Fibroblast of mammary gland (primary cell): ENCODE data around the gene SERPINA7.

ENCODE experiments used
- DNase-seq: peaks from one replicate; pipeline ENCODE4 v3.0.0-alpha.2; 2010; ENCODE audit warnings: low read depth
- H3K4me3 ChIP-seq: 2 replicates; pipeline ENCODE4 v1.5.1; 2011; ENCODE audit warnings: low read depth, mild to moderate bottlenecking, low read length, moderate library complexity; ENCODE audit not compliant: control insufficient read depth
- CTCF ChIP-seq: conservative IDR thresholded peaks from 2 replicates; pipeline ENCODE4 v1.5.1; 2011; ENCODE audit warnings: low read depth, low read length, inconsistent platforms; ENCODE audit not compliant: control insufficient read depth, insufficient read depth

Gene SERPINA7

GRCh38 chrX:106036716-106037115, 1.8 kb downstream of the SERPINA7 start:
- DNase-seq: no peak
- H3K4me3 ChIP-seq: no peak overlapping the region
- TF ChIP-seq CTCF: no peak

- H3K4me3 ChIP-seq: no peak overlapping the region
- DNase-seq: no peak
- TF ChIP-seq CTCF: peak; percentile 28
Observed at GRCh38 chrX:106035064-106035463, 3.5 kb downstream of the SERPINA7 start.

GRCh38 chrX:106023947-106024346, 14.6 kb downstream of the SERPINA7 start:
- no peak for TF ChIP-seq CTCF
- H3K4me3 ChIP-seq: no peak overlapping the region
- DNase-seq: no peak

- no peak for TF ChIP-seq CTCF
- DNase-seq: no peak
- H3K4me3 ChIP-seq: no peak overlapping the region
Observed at GRCh38 chrX:106022238-106022637, 16.3 kb downstream of the SERPINA7 start.

GRCh38 chrX:106014119-106014775, 24.3 kb downstream of the SERPINA7 start:
- TF ChIP-seq CTCF: no peak
- DNase-seq: no peak
- no peak overlapping the region for H3K4me3 ChIP-seq

GRCh38 chrX:106009145-106009544, 29.4 kb downstream of the SERPINA7 start:
- TF ChIP-seq CTCF: no peak
- no peak overlapping the region for H3K4me3 ChIP-seq
- no peak for DNase-seq

- no peak for TF ChIP-seq CTCF
- H3K4me3 ChIP-seq: no peak overlapping the region
- no peak for DNase-seq
Observed at GRCh38 chrX:106007815-106008214, 30.7 kb downstream of the SERPINA7 start.
